Kidney glomerular epithelial cell (primary cell): ENCODE measurements around the gene EFHC1.

Experiments used
- DNase-seq: peaks from one replicate; lab custom pipeline; 2025; lab: John Stamatoyannopoulos, UW

EFHC1 gene

DNA sequence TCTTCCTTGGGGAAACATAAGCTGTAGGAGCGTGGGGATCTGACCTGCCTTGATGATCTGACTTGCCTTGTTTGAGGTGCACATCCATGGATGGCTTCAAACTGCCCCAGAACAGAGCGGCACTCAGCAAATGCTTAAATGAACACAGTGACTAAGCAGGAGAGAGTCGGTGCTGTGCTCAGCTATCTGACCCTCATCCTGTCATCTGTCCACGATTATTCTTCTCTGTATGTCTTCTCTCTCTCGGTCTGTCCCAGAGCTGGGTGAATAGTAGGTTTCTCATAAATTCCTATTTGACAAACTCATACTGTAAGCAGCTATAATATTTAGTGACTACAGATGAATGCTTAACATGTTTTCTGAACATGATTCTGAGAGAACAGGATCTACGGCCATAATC is 119.5 kb downstream of the EFHC1 start:
- no peak for DNase-seq

DNA sequence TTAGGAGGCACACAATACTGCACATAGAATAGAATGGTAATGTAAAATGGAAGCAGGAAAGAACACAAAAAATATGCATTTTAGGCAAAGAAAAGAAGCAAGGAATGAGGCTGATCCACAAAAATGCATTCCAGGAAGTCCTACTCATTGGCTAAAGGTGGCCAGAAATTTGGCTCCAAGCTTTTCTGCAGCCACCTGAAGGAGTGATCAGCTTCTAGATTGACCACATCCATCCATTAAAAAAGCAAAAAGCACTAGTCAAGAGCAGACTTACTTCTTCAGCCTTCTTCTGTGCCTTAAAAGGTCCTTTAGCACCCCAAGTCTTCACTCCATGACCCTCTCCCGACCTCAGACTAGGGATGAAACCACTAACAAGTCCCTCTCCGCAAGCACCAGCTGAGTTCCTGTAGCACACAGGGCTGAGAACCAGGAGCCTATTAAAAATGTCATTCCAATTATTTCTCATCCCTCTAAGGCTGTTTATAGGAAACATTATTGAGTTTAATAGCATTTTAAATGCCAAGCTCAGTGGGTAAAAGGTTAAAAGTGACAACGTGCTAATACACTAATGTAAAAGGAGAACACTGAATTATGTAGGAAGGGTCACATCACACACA is 120.3 kb downstream of the EFHC1 start:
- DNase-seq: no peak

DNA sequence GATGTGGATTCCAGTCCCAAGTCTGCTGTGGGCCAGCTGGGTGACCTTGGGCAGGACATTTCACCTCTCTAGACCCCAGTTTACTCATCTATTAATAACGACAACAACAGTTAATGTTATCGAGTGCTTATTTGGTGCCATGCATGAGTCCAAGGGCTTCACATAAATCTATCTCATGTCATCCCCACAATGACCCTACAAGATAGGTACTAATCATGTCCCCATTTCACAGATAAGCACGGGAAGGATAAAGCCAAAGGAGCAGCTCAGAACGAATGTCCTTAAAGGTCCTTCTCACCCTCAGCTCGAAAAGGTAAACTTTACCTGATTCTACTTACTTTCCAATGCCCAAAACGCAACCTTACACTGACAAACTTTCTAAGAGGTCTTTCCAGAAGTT is 121.0 kb downstream of the EFHC1 start:
- no peak for DNase-seq

DNA sequence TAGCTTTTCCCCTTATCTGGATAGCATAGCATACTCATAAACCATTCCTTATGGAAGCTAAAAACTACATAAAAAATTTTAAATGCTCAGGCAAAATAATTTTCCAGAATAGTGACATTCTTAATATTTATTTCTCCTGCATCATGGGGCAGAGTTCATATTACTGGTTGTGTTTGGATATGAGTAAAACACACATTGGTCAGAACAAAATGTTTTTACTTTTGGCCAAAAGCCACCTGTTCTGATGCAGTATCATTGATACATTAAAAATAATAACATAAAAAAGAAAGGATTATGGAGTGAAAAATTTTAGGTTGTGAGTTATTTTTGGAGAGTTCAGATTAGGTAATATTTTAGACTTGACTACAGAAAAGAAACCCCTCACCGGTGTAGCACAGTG is 123.1 kb downstream of the EFHC1 start:
- DNase-seq: no peak

DNA sequence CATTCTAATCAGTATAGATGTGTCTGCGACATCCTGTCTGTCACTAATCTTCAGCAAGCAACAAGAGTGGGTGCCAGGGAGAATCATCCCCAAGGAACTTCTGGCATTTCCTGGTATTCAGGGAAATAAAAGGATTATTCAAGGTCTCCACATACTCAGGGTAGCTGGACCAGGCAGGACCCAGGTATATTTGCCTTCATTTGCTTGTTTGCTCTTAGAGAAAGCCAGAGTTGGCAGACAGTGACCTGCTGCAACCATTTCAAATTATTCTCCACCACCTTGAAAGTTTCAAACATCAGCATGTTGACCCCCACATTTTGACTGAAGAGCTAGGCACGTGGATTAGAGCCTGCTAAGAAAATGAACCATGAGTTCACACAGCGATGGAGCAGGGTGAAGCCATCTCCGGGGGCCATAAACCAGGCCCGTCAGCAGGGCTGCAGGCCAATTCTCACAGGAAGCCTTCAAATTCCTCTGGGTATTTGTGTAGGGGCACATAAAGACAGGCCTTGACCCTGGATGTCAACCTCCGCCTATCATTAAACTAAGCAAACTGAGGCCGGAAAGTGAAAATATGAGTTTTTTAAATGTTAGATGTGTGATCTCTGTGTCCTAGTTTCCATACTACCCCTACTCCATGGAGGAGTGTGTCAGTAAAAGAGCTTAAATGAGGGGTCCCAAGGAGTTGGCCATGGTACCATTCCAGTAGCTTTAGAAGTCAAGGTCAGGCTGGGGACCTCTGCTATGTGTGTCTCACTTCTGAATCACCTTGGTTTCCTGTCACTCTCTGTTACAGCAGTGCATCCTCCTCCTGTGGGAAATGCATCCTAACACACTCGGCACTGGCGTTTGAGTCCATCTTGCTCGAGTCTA is 123.8 kb downstream of the EFHC1 start:
- peak; percentile 52 for DNase-seq

DNA sequence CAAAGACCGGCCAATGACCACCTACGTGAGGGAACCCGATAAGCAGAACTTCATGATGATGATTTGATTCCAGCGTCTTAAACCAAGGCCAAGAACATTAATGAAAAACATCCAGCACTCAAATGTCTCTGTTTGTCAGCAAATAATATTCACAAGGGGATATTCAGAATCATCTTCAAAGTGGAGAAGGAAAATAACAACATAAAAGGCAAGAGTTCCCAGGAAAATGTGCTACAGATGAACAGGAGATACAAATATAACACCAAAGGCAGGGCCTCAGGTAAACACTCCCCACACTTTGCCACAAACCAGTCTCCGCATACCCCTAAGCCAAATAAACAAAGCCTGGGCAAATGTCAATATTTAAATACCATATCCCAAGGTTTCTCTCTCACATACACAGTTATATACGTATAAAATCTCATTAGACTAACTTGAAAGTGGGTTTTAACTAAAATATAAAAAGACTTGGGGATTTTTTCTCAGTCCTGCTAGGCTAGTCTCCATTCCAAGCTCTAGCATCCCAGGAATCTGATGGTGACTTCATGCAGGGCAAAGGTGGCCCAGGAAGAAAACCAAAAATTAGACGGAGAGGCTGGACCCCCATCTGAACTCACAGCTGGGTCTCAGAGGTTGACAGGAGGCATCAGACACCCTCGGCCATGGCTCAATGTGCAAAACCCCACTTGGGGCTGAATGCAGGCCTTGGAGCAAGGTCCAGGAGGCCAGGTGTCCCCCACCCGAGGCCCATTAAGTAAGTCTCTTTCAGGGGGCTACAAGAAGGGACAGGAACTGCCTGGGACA is 124.7 kb downstream of the EFHC1 start:
- DNase-seq: no peak

DNA sequence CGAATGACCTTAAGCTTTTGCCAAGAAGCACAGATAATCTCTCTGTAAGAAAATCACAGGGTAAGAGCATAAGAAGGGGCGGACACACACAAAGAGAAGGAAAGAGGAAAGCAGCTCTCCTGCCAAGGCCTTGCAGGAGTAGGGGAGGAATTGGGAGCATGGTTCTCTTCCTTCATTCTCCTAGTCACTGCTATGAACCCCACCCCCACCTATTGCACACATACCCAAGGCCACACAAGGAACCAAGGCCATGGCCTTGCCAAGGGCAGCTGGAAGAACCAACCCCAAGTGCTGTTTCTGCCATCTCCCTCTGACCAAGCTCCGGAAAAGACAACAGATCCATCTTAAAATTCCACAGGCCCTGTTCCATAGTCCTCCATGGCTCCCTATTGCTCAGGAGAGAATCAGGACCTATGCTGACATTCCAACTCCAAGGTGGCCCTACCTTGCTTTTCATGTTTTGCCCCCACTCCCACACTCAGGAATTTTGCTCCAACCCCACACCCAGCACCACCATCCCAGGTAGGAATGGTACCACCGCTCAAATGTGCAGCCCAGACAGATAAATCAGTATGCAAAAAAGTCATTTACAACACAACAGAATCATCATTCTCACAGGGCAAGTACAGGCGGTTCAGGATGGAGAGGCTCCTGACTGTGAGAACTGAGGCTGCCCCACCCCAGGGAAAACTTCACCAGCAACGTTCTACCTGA is 125.4 kb downstream of the EFHC1 start:
- no peak for DNase-seq

DNA sequence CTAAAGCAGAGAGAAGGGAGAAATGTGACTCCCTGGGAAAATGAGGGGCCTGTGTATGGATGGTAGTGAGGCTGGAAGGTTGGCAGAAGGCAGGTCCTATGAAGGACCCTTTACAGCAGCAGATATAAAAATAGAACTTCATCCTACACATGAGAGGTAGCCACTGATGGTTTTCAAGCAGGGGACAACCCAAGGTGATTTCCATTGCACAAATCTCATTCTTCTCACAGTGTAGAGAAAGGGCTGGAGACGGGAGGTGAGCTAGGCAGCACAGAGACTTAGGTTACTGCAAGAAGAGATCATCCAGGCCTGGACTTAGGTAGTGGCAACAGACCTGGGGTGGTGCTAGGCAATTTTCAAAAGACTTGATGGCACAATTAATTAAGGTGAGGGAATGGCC is 126.0 kb downstream of the EFHC1 start:
- no peak for DNase-seq

DNA sequence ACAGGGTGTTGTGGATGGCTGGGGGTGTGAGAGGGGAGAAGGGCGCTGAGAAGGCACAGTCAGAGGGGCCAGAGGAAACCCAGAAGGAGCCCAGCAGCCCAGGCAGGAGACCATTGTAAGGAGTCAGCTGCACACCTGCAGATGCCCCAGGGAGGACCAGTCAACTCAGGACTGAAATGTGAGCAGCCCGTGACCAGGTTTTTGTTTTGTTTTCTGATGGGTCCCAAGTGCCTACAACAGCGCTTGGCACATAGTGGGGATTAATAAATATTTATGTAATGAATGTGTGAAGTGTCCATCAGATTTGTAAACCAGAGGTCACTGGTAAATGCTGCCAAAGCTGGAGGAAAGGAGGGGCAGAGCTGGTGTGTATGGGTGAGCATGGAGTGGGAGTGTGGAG is 126.5 kb downstream of the EFHC1 start:
- no peak for DNase-seq

DNA sequence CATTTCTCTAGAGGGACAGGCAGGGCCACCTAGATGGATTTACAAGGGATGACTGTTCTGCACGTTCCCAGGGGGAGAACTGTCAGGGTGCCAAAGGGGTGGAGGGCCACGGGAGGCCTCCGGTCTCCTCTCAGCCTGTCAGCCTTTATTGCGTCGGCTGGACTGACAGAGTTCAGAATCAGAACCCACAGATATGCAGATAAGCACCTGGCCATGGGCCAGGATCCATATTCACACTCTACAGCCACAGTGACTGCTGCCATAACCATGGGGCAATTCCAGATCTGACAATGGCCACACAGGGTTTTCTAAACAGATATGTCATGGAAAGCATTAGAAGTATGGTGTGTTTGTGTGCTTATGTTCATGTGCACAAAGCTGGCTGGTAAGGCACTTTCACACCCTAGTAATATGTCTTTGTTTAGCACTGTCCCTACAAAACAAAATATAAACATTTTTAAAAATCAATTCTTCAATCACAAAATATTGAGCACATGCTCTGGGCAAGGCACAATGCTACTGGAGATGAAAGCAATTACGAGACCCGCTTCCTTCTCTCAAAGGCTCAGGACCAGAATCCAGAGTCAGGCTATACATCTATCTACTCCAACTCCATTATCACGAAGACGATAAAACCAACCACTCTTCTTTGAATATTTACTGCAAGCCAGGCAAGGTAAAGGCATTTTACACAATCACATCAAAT is 127.7 kb downstream of the EFHC1 start:
- no peak for DNase-seq

DNA sequence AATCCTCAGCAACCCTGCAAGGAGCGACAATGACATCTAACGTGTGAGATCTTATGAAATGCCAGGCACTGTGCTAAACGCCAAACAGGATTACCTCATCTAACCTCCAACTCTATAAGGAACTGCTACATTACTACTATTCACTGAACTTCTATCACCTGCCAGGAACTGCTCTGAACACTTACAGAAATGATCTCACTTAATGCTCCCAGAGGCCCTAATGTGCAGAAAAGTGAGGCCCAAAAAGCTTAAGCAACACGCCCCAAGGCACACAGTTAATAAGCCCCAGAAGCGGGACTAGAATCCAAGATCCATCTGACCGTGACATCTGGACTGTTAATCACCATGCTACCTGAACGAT is 128.2 kb downstream of the EFHC1 start:
- DNase-seq: no peak

DNA sequence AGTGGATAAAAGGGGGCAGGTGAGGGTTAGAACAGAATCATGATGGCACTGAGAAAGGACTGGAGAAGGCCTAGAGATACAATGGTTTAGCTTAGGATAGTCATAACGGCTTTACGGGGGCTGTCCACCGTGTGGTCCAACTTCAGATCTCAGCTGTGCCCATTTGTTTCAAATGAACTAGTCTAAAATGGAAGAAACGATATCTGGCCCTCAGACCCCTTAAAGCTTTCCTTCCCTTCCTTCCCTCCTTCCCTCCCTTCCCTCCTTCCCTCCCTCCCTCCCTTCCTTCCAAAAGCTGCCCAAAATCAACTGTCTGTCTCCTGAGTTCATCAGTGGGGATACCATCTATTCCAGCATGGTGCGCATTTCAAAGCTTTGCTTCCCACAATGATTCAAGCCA is 128.9 kb downstream of the EFHC1 start:
- DNase-seq: no peak

DNA sequence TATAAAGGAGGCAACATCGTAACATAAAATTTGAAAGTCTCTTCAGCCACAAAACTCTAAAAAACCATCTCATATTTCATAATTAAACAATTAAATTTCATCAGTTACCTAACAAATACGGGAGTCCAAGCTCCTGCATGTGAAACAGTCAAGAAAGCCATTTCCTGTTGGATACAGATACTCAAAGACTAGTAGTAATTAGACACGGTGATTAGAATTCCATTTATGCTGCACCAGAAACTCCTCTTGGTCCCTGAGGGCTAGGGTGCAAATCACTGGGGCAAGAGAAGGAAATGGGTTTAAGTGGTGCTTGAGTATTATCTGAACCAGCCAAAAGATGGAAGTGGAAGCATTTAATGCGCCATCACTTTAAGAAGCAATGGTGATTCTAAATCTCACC is 129.3 kb downstream of the EFHC1 start:
- no peak for DNase-seq

DNA sequence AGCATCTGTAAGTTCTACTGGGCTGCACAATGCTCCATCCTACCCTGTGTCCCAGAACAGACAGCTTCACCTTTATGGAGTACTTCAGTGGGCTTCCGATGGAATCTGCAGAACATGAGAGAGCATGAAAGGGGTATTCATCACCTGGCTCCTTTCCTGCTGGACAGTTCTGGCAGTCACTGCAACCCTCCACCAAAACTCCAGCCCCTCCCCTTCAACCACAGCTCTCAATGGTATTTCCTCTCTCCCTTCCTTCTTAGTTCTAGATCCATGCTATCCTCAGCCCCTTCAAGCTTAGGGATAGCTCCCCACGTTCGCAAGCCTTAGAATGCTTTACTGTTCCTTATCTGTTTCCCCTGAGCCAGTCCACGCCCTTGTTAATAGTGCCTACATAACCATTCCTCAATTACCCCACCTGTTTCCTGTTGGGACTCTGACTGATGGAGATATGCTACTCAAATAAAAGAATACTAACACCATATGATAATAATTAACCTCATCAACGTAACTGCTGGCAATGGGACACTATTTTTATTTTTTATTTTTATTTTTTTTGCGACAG is 130.0 kb downstream of the EFHC1 start:
- no peak for DNase-seq

DNA sequence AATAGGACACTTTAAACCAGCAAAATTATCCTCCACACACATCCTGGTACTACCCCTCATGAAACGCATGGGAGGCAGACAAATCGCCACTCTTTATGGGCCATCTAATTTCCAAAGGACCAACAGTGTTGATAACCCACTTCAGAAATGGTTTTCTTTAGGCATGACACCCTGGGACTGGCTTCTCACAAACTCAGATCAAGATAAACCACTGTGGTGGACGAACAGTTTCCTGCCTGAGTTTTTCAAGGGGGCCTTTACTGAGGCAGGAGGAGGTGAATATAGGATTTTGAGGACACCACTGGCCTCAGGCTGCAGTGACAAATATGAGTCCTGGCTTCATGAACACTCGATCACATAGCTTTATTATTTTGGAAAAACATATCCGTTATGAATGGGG is 130.7 kb downstream of the EFHC1 start:
- DNase-seq: no peak

DNA sequence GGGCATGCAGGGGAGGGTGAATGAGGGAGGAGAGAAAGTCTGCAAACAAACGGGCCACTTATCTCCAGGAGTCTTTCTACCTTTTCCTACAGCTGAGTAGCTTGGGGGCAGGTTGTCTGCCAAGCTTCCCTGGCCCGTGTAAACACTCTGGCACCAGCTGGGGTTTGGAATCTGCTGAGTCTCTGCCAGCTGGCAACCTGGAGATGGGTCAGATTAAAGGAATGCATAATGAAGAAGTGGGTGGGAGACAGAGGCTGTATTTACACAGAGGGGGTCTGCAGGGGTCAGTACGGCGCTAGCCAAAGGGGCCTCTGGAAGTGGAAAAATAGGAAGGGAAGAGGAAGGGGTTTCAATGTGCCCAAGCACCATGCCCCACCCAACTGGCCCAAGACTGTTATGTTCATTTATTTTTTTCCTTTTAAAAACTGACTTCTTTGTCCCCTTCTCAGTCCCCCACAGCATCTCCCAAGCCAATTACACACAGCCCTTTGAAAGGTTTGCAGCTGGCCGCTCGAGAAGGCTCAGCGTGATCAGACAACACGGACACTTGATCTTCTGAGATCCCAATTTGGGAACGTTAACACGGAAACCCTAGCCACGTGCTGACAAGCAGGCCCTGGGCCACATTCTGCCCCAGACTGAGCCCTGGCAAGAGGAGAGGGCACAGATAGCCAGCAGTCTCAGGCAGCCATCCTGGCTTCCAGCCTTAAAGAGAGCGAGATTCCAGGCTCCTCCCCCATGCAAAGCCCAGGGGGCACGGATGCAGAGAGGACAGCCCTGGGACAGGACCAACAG is 131.5 kb downstream of the EFHC1 start:
- peak; percentile 96 for DNase-seq

DNA sequence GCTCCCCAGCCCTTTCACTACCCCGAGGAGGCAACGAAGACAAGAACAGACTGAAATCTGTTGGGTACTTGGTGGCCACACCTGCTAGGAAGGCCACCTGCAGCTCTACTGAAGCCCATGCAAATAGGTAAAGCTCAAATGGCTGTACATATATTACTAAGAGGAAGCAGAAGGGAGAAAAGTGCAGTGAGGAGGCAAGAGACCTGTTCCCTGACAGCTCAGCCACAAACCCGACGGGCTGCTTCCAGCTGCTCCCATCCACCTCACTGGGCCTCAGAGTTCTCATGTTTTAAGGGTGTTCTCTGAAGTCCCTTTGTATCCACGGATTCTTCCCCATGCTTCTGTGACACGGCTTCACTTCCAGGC is 132.1 kb downstream of the EFHC1 start:
- no peak for DNase-seq

DNA sequence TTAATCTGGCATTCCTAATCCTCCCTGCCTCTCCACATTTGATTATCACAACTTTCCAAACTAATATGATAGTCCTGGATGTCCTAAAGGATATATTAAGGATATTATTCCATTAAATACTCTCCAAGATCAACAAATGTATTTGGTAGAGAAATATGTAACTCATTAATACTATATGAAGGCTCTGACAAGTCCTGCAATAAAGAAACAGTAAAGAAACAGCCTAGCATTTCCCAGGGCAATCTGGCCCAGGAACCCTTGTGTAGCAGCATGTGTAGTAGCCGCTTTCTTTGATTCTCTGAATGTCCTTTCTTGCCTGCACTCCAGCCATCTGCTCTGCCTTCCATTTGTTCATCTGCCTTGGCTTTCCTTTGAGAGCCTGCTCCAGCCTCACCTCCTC is 133.0 kb downstream of the EFHC1 start:
- DNase-seq: no peak

DNA sequence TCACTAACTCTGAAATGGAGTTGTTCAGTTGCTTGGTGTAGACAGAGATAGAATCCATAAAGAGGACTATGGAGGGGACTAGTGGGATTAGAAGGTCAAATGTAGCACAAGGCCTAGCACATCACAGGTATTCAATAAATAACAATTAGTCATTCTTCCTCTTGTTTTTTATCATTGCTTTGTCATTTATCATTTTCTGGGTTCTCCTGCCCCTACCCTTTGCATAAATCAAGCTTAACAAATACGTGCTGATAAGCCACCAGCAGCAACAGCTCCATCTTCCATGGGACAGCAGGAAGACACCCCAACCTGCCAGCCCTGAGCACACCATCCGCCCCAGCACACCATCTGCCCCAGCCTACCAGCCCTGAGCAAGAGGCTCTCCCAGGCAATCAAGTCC is 133.6 kb downstream of the EFHC1 start:
- DNase-seq: no peak

DNA sequence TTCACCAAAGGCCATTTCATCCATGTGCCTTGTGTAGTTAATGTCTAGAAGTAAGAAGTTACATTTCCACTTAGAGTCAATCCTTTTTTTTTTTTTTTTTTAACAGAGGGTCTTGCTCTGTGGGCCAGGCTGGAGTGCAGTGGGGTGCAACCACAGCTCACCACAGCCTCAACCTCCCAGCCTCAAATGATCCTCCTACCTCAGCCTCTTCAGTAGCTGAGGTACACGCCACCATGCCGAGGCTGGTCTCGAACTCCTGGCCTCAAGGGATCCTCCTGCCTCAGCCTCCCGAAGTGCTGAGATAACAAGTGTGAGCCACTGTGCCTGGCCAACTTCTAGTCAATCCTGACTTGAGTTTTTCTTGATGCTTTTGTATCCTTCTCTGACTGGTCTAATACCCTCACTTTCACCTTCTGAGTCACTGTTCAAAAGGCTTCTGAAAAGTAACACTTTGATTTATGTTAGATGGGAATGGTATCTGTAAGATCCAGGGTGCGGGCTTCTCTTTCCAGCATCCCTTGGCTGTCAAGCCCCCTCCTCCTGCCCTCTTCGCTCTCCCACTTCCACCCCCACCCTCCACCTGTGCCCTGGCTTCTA is 134.6 kb downstream of the EFHC1 start:
- DNase-seq: no peak
